H1 (cell line): ENCODE data around the gene PHLDA3. TPM values are rescaled to one million over a fixed set of nuclear protein-coding genes. Genes with fewer than 3 reads are reported as not detected.

Experiments
- CHD7 ChIP-seq: fragments of 300-600 bp; sonication (generic); IDR thresholded peaks from 2 replicates; pipeline ENCODE4 v1.7.1; 2012; ENCODE audit warnings: low read length, moderate library complexity, mild to moderate bottlenecking, inconsistent platforms; ENCODE audit not compliant: insufficient replicate concordance
- SIN3A ChIP-seq, 2 experiments: IDR thresholded peaks in 1 of 2; conservative IDR thresholded peaks in 1 of 2; 2 replicates each; pipeline ENCODE4 v1.6.1; 2011 to 2012; ENCODE audit warnings: low read length in 2 of 2, improper control_type of control experiment in 1 of 2, low read depth in 1 of 2, mild to moderate bottlenecking in 1 of 2
- USF2 ChIP-seq: IDR thresholded peaks from 2 replicates; pipeline ENCODE4 v1.6.1; 2011; ENCODE audit warnings: low read length, improper control_type of control experiment
- ZNF274 ChIP-seq: IDR thresholded peaks from 2 replicates; pipeline ENCODE4 v1.7.0; 2012; ENCODE audit warnings: low read length, borderline replicate concordance; ENCODE audit errors: extremely low read depth
- polyA plus RNA-seq, 7 experiments: library from polyadenylated mRNA; depleted of rRNA in 3 of 7; stranded (reverse) in 5 of 7; unstranded in 2 of 7; fragments of >200 nt in 5 of 7; fragments of 200-250 nt in 2 of 7; gene quantifications; 1 replicate in 5 of 7; 2 replicates in 1 of 7; 4 replicates in 1 of 7; pipeline versions ENCODE4 v1.2.1 to v1.2.3, GENCODE V29; 2011 to 2013; ENCODE audit warnings: missing spikeins in 2 of 7, mixed read lengths in 2 of 7
- total RNA-seq: library from RNA; stranded (reverse); fragmentation: NEBNext Ultra II Directional; extraction: Animal tissue kit (Norgen Biotek cat#: 25700); gene quantifications from 2 replicates; pipeline ENCODE4 v1.2.1, GENCODE V29; 2021

The PHLDA3 gene
- total and polyA plus RNA-seq, 2 of the 8 experiments (the other 6 are each of a cell fraction or from before 2014, with no cell fraction given), result 25.5 to 27.5 TPM

GRCh38 chr1:201430776-201431175, 38.2 kb downstream of the PHLDA3 start (continued):
- TF ChIP-seq CHD7 (no peak), USF2 (no peak), SIN3A (conservative IDR thresholded peaks at IDR 0.05 in 1 of 2, IDR thresholded peaks at IDR 0.05 in 1 of 2; ENCODE audit: low read depth in 1 of 2, low read length in 2 of 2) (no peak), ZNF274 (no peak)
